Lower lobe of right lung (tissue), 2 donors: Measurements from ENCODE around the gene DUOX1. TPM values are rescaled to one million over a fixed set of nuclear protein-coding genes. Genes with fewer than 3 reads are reported as not detected.

Source experiments
- ATAC-seq, 2 donors: fragments of 200-7000 bp; cut with Tn5 transposase; one replicate each; pipeline ENCODE4 v1.9.1; 2020 to 2022; ENCODE audit warnings: mild to moderate bottlenecking in 2 of 2, moderate library complexity in 2 of 2
- DNase-seq: peaks from one replicate; pipeline ENCODE4 v3.0.0-alpha.2; 2020
- H3K27ac ChIP-seq: fragments of 200-600 bp; one replicate; pipeline ENCODE4 v1.8.0; 2022
- H3K27me3 ChIP-seq: fragments of 200-600 bp; one replicate; pipeline ENCODE4 v1.8.0; 2022; ENCODE audit warnings: low read depth
- H3K36me3 ChIP-seq: fragments of 200-600 bp; one replicate; pipeline ENCODE4 v1.8.0; 2022; ENCODE audit warnings: mild to moderate bottlenecking
- H3K4me1 ChIP-seq: fragments of 200-600 bp; one replicate; pipeline ENCODE4 v1.8.0; 2022
- H3K4me3 ChIP-seq: fragments of 200-600 bp; one replicate; pipeline ENCODE4 v1.8.0; 2022; ENCODE audit warnings: mild to moderate bottlenecking
- H3K9me3 ChIP-seq: fragments of 200-600 bp; one replicate; pipeline ENCODE4 v1.8.0; 2022
- intact Hi-C: fragments of 100-400 bp; cut with DNase I; formaldehyde crosslinking; loops from one replicate; pipeline ENCODE4 v1.11.0; 2022
- total RNA-seq: library from RNA; stranded (reverse); fragmentation: NEBNext Ultra II Directional; extraction: Animal tissue kit (Norgen Biotek cat#: 25700); gene quantifications from one replicate; pipeline ENCODE4 v1.2.1, GENCODE V29; 2021
- TF ChIP-seq, protein P1 (sequence below): fragments of 200-600 bp; IDR thresholded peaks from one replicate; pipeline ENCODE4 v1.8.0; 2022; ENCODE audit warnings: antibody characterized with exemption, mild to moderate bottlenecking
- donor health status: DM: no; HTN: yes; CAD: no; lungs with severe emphysema.

The DUOX1 gene
- total RNA-seq, 1 donor from 2014 or later: 317 TPM

GRCh38 chr15:45168751-45169551 lies 39.2 kb downstream of the DUOX1 start:
- no peak for ATAC-seq

GRCh38 chr15:45169608-45170480 lies 40.0 kb downstream of the DUOX1 start:
- Histone ChIP-seq H3K27me3 (no peaks in the 10 kb centered on the region), H3K36me3 (peaks cover 6% of the 10 kb centered on the region), H3K4me1 (peaks cover 15% of the 10 kb centered on the region), H3K27ac (no peak overlapping the region), H3K9me3 (no peaks in the 10 kb centered on the region), H3K4me3 (no peak overlapping the region)
- ATAC-seq (no peak), DNase-seq (no peak)
- TF ChIP-seq, protein P1, sequence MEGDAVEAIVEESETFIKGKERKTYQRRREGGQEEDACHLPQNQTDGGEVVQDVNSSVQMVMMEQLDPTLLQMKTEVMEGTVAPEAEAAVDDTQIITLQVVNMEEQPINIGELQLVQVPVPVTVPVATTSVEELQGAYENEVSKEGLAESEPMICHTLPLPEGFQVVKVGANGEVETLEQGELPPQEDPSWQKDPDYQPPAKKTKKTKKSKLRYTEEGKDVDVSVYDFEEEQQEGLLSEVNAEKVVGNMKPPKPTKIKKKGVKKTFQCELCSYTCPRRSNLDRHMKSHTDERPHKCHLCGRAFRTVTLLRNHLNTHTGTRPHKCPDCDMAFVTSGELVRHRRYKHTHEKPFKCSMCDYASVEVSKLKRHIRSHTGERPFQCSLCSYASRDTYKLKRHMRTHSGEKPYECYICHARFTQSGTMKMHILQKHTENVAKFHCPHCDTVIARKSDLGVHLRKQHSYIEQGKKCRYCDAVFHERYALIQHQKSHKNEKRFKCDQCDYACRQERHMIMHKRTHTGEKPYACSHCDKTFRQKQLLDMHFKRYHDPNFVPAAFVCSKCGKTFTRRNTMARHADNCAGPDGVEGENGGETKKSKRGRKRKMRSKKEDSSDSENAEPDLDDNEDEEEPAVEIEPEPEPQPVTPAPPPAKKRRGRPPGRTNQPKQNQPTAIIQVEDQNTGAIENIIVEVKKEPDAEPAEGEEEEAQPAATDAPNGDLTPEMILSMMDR: no peak
- intact Hi-C loops: no loop called here

More at GRCh38 chr15:45168751-45169551, 39.2 kb downstream of the DUOX1 start:
- Histone ChIP-seq H3K27ac (no peak overlapping the region), H3K27me3 (no peaks in the 10 kb centered on the region), H3K4me1 (peaks cover 20% of the 10 kb centered on the region), H3K4me3 (no peak overlapping the region), H3K36me3 (no peaks in the 10 kb centered on the region), H3K9me3 (no peaks in the 10 kb centered on the region)
- TF ChIP-seq, protein P1: no peak
- intact Hi-C loops: no loop called here
- peak; percentile 42 for DNase-seq

DNA sequence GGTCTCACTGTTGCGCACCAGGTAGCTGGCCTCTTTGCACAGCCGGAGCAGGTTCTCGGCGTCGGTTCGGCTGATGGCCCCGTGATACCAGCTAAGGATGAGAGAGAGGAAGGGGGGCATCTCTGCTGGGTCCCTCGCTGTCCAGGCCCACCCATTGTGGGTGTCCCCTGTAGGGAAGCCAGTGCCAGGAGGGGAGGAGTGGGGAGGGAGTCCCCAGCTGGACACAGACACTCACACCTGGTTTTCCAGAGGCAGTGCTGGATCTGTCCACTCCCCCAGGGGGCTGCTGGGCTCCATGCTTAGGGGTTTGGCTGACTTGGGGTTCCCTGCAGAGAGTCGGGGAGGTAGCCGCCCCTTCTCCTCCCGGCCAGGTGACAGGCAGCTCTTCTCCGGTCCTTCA lies 42.1 kb downstream of the DUOX1 start:
- TF ChIP-seq, protein P1: no peak
- ATAC-seq: no peak
- intact Hi-C loops: no loop called here
- H3K27ac ChIP-seq: no peak overlapping the region
- H3K36me3 ChIP-seq: peaks cover 9% of the 10 kb centered on the region
- H3K4me1 ChIP-seq: no peaks in the 10 kb centered on the region
- H3K27me3 ChIP-seq: no peaks in the 10 kb centered on the region
- no peak for DNase-seq
- no peaks in the 10 kb centered on the region for H3K9me3 ChIP-seq
- no peak overlapping the region for H3K4me3 ChIP-seq

DNA sequence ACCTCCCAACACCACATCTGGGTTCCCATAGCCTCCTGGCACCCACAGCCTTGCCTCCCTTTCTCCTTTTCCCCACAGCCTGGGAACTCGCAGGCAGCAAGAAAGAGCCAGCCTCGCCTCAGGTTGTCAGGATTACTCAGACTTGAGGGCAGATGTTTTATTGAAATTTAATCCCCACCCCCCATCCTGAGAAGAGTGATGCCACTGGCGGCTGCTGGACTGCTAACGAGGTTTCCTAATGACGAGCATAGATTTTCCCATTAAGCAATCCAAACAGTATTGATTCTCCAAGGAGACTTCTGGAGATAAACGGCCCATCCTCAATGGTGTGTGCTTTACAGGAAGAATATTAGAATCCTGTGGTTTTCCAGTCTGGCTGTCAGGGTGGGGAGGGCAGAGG lies 44.3 kb downstream of the DUOX1 start:
- no peak overlapping the region for H3K27ac ChIP-seq
- H3K9me3 ChIP-seq: no peaks in the 10 kb centered on the region
- H3K36me3 ChIP-seq: peaks cover 9% of the 10 kb centered on the region
- intact Hi-C loops: no loop called here
- H3K27me3 ChIP-seq: no peaks in the 10 kb centered on the region
- TF ChIP-seq, protein P1: no peak
- no peak overlapping the region for H3K4me3 ChIP-seq
- no peaks in the 10 kb centered on the region for H3K4me1 ChIP-seq
- DNase-seq (no peak), ATAC-seq (no peak)

DNA sequence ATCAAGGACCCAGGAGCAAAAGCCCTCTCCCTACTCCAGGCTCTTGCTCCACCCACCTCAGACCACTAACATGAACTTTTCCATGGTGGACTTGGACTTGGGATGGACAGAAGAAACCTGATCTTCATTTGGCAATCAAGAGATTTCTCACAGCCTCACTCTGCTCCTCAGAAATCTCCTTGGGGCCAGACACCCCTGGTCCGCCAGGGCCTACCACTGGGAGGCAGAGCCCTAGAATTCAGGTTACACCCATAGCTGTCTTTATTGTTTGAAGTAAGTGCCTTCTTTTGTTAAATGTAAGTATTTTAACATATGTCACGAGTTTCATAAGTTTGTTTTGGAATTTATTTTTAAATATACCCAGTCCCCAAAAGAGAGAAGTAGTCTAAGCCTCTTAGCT lies 44.8 kb downstream of the DUOX1 start:
- H3K27me3 ChIP-seq: no peaks in the 10 kb centered on the region
- ATAC-seq: no peak
- no peak overlapping the region for H3K27ac ChIP-seq
- intact Hi-C loops: no loop called here
- H3K4me1 ChIP-seq: peaks cover 4% of the 10 kb centered on the region
- peaks cover 9% of the 10 kb centered on the region for H3K36me3 ChIP-seq
- H3K4me3 ChIP-seq: no peak overlapping the region
- no peak for DNase-seq
- TF ChIP-seq, protein P1: no peak
- no peaks in the 10 kb centered on the region for H3K9me3 ChIP-seq
